Kidney tubule cell (primary cell): Measurements from ENCODE around the gene RAB40B.
A peak's percentile ranks its signal among the peaks of the same experiment; 100 is the strongest.

Source experiments
- DNase-seq: peaks from one replicate; pipeline ENCODE4 v3.0.0-alpha.2; 2018; ENCODE audit warnings: low spot score

The RAB40B gene

DNA sequence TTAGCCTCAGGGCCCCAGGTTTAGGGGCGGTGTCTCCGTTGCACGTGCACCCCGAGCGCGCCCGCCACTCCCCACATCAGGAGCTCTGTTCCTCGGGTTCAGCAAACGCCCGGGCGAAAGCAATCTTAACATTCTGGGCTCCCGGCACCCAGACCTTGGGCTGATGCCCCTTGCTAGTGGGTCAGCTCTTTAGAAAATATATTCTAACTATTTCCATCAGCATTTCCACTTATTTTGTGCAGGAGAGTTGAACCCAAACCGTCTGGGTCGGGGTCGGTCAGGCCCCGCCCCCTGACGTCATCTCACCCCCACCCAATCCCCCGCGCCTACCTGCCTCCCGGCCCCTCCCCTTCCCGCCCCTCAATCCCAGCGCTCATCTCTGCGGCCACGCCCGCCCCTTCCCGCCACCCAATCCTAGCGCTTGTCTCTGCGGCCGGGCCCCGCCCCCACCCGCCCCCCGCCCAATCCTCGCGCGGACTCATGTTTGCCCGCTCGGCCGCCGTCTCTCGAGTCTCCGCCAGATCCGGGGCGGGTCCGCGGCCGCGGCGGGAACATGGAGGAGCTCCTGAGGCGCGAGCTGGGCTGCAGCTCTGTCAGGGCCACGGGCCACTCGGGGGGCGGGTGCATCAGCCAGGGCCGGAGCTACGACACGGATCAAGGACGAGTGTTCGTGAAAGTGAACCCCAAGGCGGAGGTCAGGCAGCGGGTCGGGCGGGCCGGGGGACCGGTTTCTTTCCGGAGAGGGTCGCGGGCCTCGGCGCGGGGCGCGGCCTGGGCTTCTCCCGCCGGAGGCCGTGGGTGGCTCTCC lies 17.9 kb upstream of the RAB40B start, which contains the start of gene FN3KRP:
FN3KRP (plus strand) TSS at position 504 of the 808 bp plus-strand sequence; CDS start at position 554, 50 bp downstream.
- DNase-seq: peak; percentile 90

DNA sequence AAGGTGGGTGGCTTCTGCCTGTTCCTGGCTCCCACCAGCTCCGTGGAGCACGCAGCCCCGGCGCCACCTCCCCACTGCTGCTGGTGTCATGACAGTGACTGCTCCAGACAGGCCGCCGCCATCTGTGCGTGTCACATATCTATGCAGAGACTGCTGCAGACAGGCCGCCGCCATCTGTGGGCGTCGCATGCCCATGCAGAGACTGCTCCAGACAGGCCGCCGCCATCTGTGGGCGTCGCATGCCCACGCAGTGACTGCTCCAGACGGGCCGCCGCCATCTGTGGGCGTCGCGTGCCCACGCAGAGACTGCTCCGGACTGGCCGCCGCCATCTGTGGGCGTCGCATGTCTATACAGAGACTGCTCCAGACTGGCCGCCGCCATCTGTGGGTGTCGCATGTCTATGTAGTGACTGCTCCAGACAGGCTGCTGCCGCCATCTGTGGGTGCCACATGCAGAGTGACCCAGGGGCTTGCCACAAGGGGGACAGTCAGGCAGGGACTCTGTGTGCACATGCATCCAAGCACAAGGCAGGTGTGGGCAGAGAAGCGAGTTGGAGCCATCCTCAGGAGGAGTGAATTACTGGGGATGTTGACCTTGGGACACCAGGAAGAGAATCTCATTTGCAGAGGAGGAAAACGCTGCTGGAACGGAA lies 14.7 kb upstream of the RAB40B start:
- DNase-seq: no peak

DNA sequence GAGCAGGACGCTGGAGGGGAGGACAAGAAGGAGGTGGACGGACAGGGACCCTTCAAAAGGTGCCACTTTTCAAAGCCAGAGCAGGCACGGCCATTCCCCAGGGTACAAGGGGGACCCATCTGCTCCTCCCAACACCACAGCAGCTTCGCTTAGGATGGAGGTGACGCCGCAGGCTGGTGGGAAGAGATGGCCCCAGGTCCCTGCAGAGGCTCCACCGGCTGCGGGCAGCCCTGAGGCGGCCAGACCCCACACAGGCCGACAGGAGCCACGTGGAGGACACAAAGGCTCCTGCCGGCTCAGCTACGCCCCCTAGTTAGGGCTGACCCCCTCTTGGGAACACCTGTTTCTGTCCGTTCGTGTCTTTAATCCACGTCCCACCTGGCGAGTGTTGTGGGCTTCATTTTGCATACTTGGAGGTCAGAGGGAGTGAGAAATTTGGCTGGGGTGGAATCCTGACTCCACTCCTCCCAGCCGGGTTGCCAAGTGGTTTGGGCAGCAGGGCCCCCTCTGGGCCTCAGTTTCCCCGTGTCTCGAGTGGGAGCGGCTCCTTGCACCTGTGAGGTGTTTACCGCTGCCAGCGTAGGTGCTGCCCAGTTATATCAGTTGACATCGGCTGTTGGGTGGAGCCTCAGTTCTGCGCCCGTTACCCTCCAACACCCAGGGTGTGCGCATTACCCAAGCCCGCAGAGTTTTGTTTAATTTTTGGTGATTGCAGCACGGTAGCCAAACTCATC lies 12.2 kb upstream of the RAB40B start:
- no peak for DNase-seq

DNA sequence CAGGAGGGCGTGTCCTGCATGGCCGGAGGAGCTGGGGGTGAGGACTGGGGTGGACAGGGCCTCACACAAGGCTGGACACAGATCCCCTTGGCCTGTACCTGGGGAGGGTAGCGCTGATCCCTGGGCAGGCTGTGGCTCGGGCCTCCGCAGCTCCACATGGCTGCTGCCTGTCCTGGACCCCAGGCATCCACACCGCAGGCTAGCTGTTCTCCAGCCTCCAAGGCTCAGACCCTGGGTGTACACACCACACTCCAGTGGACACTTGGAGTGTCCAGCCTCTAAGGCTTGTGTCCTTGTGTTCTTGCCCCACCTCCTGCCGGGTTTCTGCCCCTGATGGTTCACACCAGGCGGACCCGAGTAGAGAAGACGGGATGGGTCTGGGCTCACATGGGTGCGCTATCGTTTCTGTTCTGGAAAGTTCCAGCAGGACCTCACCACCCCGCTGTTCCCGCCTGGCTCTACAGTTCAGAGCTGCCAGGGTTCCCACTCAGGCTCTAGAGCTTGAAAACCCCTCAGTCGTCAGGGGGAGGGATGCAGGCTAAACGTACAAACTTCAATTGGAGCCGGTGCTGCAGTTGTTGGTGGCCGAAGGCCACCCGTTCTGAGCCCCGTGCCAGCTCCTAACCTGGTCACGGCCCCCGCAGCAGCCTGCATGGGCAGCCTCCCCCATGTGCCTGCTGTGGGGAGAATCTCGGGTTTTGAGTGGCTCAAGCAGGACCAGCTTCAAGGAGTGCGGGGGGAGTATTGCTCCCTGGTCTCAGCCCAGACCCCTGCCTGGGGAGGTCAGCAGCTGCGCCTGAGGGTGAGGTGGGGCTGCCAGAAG lies 11.4 kb upstream of the RAB40B start:
- DNase-seq: no peak

DNA sequence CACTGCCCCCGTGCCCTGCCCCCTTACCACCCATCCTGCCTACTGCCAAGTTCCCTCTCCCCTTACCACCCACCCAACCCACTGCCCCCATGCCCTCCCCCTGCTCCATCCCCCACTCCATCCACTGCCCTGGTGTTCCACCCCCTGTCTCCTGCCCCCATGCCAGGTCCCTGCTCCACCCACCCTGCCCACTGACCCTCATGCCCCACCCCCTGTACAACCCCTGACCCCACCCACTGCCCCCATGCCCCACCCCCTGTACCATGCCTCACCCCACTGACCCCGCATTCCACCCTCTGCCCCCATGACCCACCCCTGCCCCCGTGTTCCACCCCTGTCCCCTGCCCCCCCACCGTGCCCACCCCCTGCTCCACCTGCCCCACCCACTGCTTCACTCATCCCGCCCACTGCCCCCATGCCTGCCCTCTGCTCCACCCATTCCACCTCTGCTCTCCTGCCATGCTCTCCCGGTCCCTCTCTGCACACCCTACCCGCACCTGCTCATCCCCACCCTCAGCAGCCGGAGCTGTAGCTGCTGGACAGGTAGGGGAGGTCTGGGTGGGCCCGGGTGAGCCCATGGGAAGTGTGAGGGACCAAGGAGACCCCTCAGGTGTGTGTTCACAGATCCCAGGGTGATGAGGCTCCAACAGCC lies 10.7 kb upstream of the RAB40B start:
- DNase-seq: no peak

DNA sequence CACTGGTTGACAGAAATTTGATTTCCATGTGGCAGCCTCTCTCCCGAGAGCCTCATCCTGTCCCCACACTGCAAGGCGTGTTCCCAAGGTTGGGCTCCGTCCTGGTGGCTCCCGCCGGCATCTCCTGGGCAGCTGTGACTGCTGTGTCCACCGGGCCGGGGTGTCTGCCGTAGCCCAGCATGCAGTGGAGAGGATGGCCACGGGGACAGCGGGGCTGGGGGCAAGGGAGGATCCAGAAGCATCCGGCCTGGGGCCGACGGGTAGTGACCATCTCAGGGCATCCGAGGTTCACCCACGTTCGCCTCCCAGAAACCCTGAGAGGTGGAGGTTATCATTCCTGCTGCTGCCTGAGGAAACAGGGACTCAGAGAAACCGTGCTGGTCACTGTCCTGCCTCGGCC lies 7.3 kb upstream of the RAB40B start:
- DNase-seq: no peak

DNA sequence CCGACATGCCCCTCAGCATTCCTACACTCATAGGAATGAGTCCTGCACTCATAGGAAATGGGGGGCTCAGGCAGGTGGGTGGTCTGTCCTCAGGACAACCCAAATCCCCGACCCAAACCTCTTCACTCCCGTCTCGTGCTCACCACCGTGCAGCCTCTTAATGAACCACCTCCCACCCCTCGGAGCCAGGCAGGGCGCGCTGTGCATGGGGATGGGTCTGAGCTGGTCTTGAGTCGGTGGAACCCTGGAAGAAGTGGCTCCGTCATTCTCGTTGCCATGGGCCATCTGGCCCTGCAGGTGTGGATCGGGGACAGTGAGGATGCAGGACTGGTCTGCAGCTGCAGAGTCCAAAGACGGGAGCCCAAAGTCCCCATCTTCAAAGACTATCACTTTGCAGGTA lies 6.4 kb upstream of the RAB40B start:
- DNase-seq: no peak

DNA sequence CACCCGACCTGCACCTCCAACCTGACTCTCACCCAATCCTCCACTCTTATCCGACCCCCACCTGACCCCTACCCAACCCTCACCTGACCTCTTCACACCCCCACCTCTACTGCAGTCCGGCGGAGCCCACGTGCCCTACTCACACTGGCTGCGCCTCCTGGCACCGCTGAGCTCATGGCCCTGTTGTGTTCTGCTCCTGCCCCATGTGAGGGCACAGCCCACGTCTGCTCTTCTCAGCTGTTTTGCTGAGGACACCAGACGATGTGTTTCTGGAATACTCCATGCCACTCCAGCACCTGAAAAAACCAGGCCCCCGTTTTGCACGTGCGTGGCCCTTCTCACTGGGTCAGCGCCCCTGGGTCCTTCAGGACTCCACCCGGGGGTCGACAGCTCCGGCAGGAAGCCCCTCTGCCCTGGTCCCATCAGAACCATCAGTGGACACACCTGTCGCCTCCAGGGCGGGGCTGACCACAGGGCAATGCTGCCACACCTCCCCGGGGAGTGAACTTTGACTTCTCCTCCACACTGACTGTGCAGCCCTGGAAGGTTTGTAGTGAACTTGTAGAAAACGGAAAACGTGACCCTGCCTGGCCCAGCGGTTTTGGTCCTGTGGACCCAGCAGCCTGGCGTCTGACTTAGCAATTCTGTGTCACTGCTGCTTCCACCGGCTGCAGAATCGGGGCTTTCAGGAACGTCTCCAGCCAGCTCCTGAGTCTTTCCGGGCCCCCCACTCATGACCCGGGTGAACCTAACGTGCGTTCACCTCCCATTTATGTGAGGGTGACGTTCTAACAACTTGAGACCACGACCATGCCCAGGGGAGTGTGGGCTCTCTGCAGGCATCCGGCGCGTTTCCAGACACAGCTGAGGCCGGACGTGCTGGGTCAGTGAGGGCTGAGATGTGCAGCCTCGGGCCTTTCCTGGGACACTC lies 5.7 kb upstream of the RAB40B start:
- DNase-seq: no peak

DNA sequence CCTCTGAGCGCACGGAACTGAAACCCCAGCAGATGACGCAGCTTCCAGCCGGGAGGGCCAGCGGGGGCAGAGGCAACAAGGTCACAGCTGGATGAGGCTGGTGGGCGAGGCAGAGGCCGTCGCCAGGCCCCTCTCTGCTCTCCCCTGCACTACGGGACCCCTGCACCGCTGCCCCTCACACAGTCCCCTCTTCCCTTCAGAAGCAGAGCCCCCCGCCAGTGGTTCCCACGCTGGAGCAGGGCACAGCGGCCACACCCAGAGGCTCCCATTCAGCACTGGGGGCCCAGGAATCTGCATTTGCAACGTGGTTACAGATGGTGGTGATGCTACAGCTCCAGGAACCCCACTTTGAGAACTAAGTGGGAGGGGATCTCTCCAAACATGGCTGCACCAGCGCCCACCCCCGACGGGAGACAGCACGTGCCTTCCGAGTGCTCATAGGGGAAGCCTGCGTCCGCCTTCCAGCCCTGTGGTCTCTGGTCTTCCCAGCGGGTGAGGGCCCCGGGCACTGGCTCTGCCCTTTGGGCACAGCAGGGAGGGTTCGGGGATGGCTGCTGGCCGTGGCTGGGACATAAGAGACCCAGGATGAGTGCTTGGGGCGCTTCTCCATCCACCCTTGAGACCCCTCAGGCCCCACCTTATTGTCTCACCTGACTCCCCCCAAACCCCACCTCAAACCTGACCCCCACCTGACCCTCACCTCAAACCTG lies 4.7 kb upstream of the RAB40B start:
- no peak for DNase-seq

DNA sequence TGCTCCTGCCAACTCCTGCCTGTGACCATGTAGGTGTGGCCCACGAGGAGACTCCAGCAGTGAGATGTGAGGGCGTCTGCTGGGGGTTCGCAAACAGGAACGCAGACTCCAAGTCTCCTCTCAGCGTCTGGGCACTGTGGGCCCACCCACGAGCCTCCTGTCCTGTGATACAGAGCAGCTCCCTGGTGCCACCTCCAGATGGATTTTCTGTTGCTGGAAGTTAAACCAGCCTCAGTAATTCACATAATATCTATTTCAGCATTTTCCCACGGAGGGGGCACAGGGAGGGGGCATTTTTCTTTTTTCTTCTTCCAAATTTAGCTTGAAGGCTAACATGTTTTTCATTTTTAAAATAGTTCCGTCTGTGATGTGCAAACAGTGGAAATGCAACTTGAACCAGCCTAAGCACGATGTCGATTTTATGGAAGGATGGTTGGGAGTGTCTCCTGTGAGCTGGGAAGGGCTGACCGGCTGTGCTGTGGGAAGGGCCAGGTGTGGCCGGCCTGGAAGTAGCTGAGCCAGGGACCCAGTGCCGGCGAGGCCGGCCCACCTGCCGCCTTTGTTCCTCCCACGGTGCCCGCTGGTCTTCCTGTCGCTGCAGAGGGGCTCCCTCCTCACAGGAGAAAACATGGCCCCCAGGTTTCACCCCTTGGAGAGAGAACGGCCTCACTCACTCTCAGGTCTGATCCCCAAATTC lies 3.9 kb upstream of the RAB40B start:
- DNase-seq: no peak

DNA sequence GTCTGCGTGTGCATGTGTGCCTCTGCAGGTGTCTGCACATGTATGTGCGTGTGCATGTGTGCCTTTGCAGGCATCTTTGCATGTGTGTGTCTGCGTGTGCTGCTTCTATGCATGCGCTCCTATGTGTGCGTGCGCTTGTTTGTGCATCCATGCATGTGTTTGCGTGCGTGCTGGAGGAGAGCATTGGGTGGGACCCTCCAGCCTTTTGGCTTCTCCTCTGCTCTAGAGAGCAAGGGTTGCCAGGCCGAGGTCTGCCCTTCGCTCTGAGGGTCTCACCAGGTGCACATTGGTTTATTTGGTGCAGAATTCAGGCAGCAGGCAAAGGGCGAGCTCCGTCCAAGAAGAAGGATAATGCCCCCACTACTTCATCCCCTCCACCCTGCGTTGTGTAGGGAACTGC lies 1.1 kb upstream of the RAB40B start:
- DNase-seq: no peak

DNA sequence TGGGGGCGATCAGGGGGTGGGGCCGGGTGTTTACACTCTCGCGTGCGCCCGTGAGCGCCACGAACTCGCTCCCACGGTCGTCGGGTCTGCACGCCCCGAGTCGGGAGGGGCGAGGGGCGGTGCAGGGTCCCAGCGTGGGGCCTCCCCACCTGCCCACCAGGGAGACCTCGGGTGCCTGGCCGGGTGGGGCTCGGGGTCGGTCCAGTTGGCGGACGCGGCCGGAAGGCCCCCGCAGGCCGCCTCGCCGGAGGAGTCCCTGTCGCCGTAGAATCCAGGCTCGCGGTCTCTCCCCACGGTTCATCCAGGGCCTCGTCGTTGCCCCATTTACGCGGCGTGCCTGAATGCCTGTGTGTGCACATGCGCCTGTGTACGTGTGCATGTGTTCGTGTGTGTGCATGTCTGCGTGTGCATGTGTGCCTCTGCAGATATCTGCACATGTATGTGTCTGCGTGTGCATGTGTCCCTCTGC lies 510 bp upstream of the RAB40B start:
- no peak for DNase-seq

DNA sequence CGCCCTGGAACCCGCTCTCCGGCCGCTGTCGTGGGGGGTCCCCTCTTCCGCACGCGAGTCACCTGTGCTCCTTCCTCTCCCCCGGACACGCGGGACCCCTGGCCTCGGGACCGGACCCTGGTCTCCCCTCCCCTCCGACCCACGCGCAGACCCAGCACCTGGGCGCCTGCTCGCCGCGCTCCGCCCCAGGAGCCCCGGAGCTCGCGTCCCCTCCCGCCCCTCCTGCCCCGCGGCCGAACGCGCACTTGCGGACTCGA lies 762 bp downstream of the RAB40B start:
- DNase-seq: no peak

DNA sequence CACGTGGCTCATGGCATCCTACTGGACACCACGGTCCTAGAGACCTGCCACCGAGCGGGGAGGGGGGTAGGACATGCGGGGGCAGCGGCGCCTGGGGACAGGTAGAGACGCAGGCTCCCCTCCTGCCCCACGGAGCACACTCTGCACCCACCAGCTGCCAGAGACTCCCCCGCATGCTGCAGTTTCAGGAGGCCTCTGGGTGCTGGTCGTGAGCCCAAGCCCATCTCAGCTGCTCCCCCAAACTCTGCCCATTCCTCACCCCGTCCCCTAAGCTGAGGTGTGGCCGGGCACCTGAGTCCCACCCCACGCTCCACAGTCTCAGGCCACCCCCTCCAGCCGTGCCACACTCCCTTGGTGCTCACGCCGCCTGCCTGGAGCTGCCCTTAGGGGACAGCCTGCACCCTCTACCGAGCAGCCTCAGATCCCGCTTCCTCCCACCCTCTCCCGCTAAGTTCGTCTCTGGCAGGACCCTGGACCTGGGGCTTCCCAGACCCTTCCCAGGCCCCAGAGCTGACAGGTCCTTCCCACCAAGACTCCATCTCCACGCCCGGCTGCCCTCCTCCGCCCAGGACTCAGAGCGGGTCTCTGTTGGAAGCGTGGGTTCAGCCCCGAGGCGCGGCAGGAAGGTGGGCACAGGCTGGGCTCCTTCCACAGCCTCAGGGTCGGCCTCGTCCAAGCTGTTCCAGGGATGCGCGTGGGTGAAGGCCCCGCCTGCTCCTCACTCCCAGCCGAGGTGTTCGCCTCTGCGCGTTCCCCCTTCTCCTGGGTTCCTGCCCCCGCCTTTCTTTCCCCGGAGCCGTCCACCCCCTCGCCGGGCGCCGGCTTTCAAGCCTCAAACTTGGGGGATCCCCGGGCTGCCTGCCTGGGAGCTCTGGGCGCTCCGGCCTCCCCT lies 1.3 kb downstream of the RAB40B start:
- peak; percentile 13 for DNase-seq

DNA sequence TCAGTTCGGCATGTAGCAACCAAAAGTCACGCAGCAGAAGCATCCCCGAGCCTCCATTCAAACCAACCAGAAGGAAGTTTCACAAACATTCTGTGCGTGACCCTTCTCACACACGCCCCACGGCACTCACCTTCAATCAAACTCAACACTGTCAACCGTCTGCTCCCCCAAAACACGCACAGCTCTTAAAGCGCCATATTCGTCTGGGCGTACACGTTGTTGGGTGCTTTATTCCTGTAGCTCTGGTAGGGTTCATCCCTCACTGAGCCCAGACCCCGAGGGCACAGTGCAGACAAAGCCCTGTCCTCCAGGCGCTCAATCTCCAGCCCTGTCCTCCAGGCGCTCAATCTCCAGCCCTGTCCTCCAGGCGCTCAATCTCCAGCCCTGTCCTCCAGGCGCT lies 2.2 kb downstream of the RAB40B start:
- DNase-seq: no peak

DNA sequence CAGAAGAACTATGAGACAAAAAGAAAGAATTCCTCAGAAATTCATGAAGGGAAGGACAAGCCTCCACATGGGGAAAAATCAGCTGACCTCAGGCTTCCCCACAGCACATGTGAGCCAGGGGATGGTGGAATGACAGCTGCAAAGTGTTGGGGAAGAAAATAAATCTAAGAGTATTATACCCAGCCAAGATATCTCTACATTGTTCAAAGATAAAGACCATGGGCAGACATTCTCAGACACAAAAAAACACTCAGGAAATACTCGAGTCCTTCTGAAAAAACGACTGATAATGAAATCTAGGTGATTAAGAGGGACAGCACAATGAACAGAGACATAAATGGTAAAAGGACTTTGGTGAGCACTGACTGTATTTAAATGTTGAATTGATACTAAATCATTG lies 3.9 kb downstream of the RAB40B start:
- DNase-seq: no peak

DNA sequence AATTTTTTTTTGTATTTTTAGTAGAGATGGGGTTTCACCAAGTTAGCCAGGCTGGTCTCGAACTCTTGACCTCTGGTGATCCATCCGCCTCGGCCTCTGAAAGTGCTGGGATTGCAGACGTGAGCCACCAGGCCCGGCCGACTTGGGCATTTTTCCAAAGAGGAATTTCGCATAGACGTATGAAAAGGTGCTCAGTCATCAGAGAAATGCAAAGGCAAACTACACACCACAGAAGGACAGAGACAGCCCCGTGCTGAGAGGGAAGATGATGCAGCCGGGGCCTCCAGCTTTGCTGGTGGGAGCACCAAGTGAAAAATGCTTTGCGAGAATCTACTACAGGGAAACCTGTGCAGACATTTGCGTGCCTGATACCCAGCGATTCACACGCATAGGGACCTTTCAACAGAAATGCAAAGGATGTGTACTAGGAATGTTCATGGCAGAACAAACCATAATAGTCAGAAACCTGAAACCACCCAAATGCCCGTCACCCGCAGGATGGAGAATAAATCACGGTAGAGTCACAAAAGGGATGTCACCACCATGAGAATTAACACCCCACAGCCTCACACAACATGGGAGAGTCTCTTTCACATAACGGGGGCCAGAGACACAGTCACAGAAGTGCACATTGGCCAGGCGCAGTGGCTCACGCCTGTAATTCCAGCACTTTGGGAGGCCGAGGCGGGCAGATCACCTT lies 5.2 kb downstream of the RAB40B start:
- no peak for DNase-seq

DNA sequence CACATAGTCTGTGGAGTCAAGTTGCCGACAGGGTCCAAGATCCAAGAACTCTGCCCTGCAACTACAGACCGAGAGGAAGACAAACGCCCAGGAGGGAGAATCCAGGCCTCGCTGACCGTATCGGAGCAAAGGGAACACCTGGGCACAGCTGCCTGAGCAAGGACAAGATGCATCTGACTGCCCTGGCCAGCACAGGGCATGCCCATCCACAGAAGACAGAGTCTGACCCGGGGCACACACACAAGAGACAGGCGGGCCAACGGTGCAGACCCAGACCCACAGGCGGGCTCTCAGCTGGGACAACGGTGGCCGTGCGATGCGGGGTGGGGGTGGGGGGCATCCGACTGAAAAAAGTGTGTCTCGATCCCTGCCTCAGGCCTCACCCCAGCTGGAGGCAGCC lies 6.2 kb downstream of the RAB40B start:
- no peak for DNase-seq
